ENCODE results near the gene BTBD7.
"Not testable (repeated sequence)": the region's sequence is repeated elsewhere in the genome, so short reads cannot be mapped to it uniquely, and the experiment has no call there.

BTBD7 gene

DNA sequence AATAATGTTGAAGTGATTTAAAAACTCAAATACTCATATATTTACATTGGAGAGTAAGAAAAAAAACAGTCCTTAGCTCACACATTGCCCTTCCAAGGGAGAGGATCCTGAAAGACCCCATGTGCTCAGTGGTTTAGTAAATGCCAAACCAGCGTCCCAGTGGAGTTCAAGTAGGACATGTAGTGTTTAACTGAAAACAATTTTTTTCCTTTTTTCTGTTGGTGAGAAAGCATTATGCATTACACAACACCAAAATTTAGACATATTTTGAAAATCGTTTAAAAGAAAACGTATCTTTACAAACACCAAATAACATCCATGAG is 92.2 kb downstream of the BTBD7 start:
- no peak for DNase-seq (ENCODE audit: low read depth)

DNA sequence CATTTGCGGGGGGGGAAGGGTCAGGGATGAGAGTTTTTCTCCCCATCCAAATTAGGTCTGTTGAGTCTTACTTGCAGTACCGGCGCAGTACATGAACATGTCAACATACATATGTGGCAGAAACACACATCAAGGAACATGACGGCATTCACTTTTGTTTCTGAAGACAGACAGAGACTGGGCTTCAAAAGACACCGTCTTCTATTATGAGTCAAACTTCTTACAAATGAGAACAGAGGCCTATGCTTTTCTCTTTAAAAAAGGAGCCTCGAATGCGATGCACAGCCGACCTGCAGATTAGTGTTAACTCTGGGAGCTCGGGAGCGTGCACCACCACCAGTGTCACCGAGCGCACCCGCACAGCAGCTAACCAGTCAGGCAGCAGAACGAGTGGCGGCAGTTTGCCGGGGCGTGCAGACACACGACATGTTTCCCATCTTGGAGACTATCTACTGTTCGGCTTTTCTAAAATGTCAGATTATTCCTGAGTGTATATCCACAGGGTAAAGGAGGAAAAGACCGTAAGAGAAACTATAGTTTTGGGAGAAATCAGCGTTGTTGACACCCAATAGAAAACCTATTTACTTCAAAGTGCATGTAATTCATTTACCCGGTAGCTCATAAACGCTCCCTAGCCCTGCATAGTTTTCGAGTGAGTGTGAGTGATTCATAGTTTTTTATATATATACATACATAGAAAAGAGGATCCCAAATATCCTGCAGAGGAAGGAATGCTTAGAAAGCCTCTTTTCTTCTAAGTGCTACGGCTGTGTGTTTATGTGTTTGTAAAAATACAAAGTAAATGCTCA is 92.8 kb downstream of the BTBD7 start:
- no peak for DNase-seq (ENCODE audit: low read depth)

- no peak for DNase-seq (ENCODE audit: low read depth)
These were observed 98.0 kb downstream of the BTBD7 start for GRCh38 chr14:93234798-93235197.

GRCh38 chr14:93233078-93233477 is 99.8 kb downstream of the BTBD7 start:
- DNase-seq (ENCODE audit: low read depth) = not testable (repeated sequence)

- no peak for DNase-seq (ENCODE audit: low read depth)
These were observed 100.7 kb downstream of the BTBD7 start for GRCh38 chr14:93232159-93232558.

DNA sequence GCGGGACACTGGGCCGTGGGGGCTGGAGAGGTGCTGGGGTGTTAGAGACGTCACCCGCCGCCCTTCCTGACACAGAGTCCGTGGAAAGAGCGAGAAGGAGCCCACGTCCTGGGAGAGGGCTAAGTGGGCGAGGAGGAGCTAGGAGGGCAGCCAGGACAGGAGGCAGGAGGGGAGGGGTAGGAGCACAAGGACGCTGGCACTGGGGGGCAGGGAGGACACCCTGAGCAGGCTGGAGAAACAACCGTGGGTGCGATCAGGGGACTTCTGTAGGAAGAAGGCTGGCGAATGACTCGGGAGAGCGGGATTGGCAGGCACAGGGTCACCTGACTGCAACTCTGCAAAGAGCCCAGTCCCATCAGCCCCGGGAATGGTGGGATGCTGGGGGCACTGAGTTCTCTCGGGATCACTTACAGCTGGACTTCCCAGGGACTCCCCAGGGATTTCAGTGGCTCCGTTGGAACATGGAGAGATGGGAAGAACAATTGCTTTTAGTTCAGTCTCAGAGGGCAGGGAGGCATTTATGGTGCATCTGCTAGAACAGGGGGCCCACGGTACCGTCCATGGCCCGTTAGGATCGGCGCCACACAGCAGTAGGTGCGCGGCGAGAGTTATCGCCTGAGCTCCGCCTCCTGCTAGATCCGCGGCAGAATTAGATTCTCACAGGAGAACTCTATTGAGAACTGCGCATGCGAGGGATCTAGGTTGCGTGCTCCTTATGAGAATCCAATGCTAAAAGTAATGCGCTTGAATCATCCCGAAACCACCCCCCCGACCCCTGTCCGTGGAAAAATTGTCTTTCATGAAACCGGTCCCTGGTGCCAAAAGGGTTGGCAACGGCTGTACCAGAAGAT is 101.5 kb downstream of the BTBD7 start:
- no peak for DNase-seq (ENCODE audit: low read depth)

GRCh38 chr14:93230539-93230938 is 102.3 kb downstream of the BTBD7 start:
- DNase-seq (ENCODE audit: low read depth) = no peak

DNA sequence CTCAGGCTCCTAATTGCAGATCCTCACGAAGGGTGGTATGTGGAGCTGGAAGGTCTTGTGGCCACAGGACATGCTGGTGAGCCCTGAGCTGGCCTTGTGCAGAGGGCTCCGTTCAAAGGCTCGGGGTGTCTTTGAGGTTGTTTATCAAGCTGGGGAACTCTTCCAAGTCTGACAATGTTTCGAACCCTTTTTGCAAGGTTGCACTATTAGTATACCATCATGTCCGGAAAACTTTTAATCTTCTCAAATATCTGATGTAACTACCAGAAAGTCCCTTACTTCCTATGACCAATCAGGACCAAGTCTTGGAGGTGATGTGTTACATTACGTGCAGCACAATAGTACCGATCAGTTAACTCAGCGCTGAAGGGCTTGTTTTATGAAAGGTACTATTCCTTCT is 104.3 kb downstream of the BTBD7 start:
- DNase-seq (ENCODE audit: low read depth) = no peak

GRCh38 chr14:93223565-93223964 is 109.3 kb downstream of the BTBD7 start:
- no peak for DNase-seq (ENCODE audit: low read depth)

GRCh38 chr14:93220509-93220908 is 112.3 kb downstream of the BTBD7 start:
- no peak for DNase-seq (ENCODE audit: low read depth)

- DNase-seq (ENCODE audit: low read depth) = peak; percentile 23
These were observed 113.6 kb downstream of the BTBD7 start for GRCh38 chr14:93219103-93219726.

DNA sequence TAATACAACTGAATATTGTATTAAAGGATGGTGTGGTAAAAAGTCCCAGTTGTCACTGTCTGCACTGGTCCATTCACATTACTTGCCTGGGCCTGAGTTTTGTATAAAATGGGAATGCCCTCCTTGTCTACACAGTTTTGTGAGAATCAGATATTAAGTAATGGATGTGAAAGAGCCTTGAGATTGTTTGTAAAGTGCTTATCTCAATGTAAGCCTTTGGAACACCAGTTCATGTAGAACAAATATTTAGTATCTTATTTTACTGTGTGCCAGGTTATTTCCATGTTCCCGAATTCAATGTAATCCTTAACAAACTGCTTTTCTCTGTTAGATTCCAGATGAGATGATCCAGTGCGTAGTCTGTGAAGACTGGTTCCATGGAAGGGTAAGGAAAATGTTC is 118.2 kb downstream of the BTBD7 start:
- no peak for DNase-seq (ENCODE audit: low read depth)

DNA sequence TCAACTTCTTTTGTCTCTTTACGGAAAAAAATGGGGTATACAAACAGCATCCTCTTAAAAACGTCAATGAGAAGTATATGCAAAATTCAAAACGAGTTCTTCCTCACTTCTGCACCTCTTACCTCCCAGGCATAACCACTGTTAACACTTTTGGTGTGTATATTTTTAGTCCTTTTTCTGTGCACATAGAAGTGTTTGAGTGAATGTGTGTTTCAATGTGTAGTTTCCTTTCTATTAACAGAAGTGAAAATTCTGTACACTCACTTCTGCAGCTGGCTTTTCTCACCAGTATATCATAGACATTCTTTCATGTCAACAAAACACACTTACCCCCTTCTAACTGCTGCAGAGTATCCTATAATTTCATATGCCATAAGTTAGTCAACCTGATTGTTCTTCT is 120.4 kb downstream of the BTBD7 start:
- DNase-seq (ENCODE audit: low read depth) = no peak

- no peak for DNase-seq (ENCODE audit: low read depth)
These were observed 125.1 kb downstream of the BTBD7 start for GRCh38 chr14:93207468-93208308.

- peak; percentile 77 for DNase-seq (ENCODE audit: low read depth)
These were observed 125.9 kb downstream of the BTBD7 start, which contains the start of the genes GON7 and UBR7 for GRCh38 chr14:93206793-93207467. Gene GON7 (minus strand): TSS chr14:93207065. CDS start chr14:93207037, 28 bp downstream. Gene UBR7 (plus strand): TSS chr14:93207256. CDS start chr14:93207292, 36 bp downstream.

DNA sequence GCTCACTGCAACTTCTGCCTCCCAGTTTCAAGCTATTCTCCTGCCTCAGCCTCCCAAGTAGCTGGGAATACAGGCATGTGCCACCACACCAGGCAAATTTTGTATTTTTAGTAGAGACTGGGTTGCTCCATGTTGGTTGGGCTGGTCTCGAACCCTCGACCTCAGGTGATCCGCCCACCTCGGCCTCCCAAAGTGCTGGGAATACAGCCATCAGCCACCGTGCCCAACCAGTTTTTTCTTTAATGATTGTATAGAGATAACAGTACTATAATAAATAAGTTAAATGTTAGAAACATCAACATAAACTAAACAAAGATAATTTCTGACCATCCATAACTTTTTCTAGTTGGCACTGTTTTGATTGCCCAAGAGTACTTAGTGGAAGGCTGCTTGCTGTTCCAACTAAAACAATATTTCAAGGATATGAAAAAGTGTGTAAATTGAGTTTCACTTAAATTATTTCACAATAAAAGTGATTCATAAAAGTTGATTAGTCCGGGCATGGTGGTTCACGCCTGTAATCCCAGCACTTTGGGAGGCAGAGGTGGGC is 131.6 kb downstream of the BTBD7 start:
- DNase-seq (ENCODE audit: low read depth) = no peak

GRCh38 chr14:93200553-93200952 is 132.3 kb downstream of the BTBD7 start:
- no peak for DNase-seq (ENCODE audit: low read depth)

GRCh38 chr14:93199031-93199430 is 133.8 kb downstream of the BTBD7 start:
- no peak for DNase-seq (ENCODE audit: low read depth)

GRCh38 chr14:93195316-93195999 is 137.4 kb downstream of the BTBD7 start:
- no peak for DNase-seq (ENCODE audit: low read depth)
